Activated CD8-positive, alpha-beta memory T cell treated with anti-CD3 and anti-CD28 coated beads, Interleukin-2, amount 50 U/mL, for 1 hour (primary cell): ENCODE data around the gene SAT2.
A peak's percentile ranks its signal among the peaks of the same experiment; 100 is the strongest.
"Not testable (repeated sequence)": the region's sequence is repeated elsewhere in the genome, so short reads cannot be mapped to it uniquely, and the experiment has no call there.

Experiments
- DNase-seq: peaks from one replicate; pipeline ENCODE4 v3.0.0-alpha.2; 2020; ENCODE audit errors: extremely low read depth

Gene SAT2

DNA sequence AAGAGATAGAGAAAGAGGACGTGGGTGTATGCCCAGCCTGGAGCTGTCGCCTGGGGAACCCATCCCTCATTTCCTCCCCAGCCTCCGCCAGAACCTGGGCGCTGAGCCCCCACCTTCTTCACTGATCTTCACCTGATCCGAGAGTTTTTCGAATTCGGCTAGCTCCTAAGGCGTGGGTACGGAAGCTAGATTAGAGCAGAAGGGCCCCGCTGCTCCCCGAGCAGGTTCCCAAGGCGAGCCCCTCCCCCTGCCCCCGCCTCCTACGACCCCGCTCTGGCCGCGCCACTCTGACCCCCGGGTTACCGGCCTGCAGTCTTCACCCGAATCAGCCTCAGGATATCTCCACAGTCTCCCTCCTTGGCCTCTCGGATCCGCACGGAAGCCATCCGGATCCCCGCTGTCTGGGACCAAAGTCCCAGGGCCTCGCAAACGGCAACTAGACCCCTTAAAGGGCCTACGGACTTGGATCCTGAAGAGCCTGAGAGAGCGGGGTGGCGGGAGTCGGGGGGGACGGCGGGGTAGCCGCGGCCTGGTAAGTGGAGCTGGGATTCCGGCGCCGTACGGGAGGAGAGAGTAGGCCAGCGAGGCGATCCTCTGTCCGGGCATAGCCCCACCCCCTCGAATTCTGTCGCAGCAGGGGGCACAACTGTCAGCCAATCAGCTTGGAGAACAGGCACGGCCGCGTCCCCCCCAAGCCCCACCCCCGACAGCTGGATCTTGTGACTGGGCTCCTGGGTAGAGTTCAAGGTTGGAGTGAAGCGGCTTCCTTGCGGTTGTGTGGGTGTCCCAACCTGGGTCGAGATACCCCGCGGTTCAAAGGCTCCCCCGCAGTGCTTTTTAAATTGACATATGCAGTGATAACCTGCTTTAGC, at the start of gene SAT2:
SAT2 (minus strand) TSS at position 572 of the 872 bp plus-strand sequence; CDS start at position 386, 186 bp downstream.
- DNase-seq = peak; percentile 64

DNA sequence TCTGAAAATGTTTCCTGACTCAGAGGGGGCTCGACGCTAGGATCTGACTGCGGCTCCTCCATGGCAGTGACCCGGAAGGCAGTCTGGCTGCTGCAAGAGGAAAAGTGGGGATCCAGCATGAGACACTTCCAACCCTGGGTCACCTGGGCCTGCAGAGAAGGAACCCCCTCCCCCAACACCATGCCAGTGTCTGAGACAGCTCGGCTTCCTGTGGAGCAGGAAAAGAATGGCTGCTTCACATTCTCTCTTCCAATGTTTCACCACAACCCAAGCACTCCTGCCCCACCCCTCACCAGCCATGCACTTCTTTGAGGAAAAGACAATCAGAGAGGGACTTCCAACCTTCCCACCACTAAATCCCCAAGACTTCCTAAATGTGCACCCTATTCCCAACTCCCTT, 48.9 kb upstream of the SAT2 start:
- no peak for DNase-seq

DNA sequence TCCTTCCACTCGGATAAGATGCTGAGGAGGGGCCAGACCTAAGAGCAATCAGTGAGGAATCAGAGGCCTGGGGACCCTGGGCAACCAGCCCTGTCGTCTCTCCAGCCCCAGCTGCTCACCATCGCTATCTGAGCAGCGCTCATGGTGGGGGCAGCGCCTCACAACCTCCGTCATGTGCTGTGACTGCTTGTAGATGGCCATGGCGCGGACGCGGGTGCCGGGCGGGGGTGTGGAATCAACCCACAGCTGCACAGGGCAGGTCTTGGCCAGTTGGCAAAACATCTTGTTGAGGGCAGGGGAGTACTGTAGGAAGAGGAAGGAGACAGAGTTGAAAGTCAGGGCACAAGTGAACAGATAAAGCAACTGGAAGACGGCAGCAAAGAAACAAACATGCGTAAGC, 47.3 kb upstream of the SAT2 start:
- DNase-seq = no peak

DNA sequence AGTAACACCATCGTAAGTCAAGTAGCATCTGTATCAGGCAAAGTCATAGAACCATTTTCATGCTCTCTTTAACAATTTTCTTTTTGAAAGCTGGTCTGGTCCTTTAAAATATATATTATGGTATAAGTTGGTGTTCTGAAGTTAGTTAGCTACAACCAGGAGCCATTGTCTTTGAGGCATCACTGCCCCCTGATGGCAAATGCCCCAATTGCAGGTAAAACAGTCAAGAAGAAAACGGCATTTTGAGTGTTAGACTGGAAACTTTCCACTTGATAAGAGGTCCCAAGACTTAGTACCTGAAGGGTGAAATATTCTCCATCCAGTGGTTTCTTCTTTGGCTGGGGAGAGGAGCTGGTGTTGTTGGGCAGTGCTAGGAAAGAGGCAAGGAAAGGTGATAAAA, 45.6 kb upstream of the SAT2 start:
- no peak for DNase-seq

GRCh38 chr17:7668482-7668881, 40.9 kb upstream of the SAT2 start:
- no peak for DNase-seq

DNA sequence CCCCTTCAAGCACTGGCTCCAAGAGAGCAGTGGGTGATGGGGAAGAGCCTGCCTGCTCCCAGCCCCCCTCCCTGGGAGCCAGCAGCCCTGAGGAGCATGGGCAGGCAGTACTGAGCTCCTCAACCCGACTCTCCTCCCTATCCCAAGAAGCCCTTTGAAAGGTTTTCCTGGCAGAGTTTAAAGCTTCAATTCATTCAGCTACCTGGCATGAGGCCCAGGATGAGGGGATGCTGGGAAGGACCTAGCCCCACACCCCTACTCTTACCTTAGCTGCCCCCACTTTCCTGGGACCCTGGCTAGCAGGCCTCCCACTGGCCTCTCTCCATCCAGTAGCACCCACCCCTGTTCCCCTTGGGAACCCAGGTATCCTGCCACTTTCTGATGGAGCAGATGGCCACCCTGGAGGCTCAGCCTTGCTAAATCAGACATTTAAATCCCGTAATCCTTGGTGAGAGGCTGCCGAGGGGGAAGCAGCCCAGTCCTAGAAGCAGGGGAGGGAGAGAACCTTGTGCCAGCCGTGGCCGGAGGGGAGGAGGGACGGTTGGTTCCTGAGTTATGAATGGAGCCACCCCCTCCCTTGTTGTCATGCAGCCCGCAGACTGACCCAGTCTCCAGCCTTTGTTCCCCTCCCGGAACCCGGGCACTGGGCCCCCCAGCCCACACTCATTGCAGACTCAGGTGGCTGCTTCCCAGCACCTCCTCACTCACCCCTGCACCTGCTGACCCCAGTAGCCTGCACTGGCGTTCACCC, 40.2 kb upstream of the SAT2 start:
- DNase-seq = no peak

DNA sequence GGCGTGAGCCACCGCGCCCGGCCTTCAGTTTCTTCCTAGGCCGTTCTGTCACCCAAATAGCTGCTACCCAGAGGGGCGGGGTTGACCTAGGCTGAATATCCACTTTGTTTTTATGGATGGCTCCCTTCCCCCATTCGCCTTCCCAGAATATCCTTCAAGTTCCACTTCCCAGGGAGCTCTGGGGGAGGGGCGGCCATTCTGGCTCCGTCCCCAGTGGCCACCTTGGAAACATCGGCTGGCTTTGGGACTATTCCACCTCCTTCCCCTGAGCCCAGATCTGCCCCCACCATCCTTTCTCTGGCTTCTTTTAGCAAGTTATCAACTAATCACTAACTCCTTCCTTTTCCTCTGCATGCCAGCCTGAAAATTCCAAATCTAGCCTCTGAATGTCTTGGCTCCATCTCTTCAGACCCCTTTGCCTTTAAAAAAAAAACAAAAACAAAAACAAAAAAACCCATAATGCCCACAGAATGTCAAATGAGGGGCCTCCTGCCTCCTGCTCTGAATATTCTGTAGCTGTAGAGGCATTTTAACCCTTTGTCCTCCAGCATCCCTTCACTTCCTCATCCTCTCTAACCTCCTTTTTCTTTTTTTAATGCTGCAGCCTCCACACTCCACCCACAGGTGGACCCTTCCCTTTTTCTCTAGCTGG, 29.5 kb upstream of the SAT2 start:
- no peak for DNase-seq

- DNase-seq = no peak
Observed at GRCh38 chr17:7655541-7655840, 27.9 kb upstream of the SAT2 start.

- no peak for DNase-seq
Observed at GRCh38 chr17:7654832-7655540, 27.4 kb upstream of the SAT2 start.

DNA sequence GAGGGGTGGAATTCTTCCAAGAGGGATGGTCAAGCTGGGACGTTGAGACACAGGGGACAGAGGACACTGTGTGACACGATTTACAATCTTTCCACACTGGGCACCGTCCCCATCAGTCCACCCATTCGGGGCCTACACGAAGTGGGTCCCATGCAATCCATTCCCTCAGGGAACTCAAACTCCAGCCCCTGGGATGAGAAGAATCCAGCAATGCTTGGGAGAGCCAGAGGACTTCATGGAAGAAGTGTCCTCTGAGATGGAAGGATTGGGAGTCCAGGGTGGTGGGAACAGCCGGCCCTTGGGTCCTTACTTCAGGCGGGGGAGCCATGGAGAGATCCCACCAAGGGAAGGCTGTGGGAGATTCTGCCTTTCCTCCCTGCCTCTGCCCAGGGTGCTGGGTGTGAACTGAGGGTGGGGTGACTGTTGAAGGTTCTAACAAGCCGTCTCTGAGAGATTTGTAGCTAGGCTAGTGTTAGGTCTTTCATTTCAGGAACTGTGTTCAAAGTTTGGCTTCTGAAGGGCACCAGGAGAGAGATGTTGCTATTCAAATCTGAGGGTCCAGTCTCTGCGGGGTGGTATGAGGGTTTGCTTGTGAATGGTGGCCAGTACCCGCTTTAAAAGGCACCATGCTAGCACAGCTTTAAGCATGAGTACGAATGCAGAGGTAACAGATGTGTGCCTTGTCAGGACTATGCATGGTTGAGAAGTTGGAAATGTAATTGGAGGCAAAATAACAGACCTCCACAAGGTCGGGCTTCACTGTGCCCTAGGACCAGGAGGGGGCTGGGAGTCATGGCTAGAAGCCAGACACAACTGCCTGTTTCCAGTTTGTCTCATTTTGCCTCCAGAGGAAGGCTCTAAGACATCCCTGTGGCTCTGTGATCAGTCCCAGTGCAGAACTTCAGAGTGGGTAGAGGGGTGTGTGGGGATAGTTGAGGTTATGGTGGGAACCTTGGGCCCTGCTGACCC, 25.1 kb upstream of the SAT2 start:
- DNase-seq = no peak

GRCh38 chr17:7651665-7652387, 24.2 kb upstream of the SAT2 start:
- DNase-seq = no peak

DNA sequence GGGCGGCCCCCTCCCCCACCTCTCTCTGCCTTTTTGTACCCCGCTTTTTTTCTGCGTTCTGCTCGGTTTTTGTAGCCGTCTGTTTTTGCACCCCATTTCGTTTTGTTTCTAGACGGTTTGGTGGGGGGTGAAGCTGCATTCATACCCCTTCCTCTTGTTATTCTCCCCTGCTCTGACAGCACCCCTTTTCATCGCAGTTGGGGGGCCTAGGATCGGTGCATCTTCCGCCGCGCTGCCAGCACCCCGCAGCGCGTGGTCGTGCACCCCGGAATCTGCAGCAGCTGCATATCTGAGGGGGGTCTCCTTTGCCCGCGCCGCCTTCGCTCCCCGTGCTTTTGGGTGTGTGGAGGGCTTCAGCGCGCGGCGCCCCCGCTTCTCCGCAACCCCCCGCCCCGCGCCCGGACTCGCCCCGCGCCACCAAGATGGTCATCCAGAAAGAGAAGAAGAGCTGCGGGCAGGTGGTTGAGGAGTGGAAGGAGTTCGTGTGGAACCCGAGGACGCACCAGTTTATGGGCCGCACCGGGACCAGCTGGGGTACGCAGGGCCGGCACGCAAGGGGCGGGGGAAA, 23.6 kb upstream of the SAT2 start:
- DNase-seq = no peak

- peak; percentile 78 for DNase-seq
Observed at GRCh38 chr17:7650509-7651096, 23.0 kb upstream of the SAT2 start, which contains the start of gene ATP1B2. ATP1B2 (plus strand) TSS chr17:7650926; CDS start chr17:7651519, 593 bp downstream.

- no peak for DNase-seq
Observed at GRCh38 chr17:7647018-7647417, 19.4 kb upstream of the SAT2 start.

DNA sequence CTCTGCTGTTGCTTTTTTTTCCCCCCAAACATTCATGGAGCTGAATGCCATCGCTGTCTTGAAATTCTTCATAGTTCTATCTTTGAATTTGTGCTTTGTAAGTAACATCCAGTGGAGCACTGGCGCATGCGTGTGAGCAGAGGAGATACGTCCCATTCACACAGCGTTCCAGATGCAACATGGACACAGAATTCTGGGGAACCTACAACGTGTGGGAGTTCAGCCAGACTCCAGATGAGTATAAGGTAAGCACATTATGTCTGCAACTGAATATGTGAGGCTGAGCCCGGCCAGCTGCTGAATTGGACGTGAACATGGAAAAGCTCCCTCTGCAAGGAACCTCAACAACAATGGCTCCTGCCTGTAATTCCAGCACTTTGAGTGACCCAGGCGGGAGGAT, 18.8 kb upstream of the SAT2 start:
- no peak for DNase-seq

- no peak for DNase-seq
Observed at GRCh38 chr17:7644775-7645174, 17.2 kb upstream of the SAT2 start.

DNA sequence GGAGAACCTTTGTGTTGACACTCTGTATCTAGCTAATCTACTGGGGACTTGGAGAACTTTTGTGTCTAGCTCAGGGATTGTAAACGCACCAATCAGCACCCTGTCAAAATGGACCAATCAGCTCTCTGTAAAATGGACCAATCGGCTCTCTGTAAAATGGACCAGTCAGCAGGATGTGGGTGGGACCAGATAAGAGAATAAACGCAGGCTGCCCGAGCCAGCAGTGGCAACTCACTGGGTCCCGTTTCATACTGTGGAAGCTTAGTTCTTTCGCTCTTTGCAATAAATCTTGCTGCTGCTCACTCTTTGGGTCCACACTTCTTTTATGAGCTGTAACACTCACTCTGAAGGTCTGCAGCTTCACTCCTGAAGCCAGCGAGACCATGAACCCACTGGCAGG, 14.0 kb upstream of the SAT2 start:
- not testable (repeated sequence) for DNase-seq

GRCh38 chr17:7640783-7641182, 13.2 kb upstream of the SAT2 start:
- DNase-seq = no peak

GRCh38 chr17:7636163-7636562, 8.5 kb upstream of the SAT2 start:
- no peak for DNase-seq
